ENCODE results near the gene FOXJ1. TPM values are rescaled to one million over a fixed set of nuclear protein-coding genes. Genes with fewer than 3 reads are reported as not detected.
A peak's percentile ranks its signal among the peaks of the same experiment; 100 is the strongest.

FOXJ1 gene
- total and polyA plus RNA-seq, 2 experiments from 2014 or later = not detected

GRCh38 chr17:76170114-76170513, 29.1 kb upstream of the FOXJ1 start:
- Histone ChIP-seq H4K20me1 (ENCODE audit: insufficient read depth) (no peaks in the 10 kb centered on the region), H2AFZ (no peak overlapping the region), H3K9me2 (ENCODE audit: insufficient read depth) (no peaks in the 10 kb centered on the region), H3K9ac (no peak overlapping the region), H3K9me3 (ENCODE audit: low read depth) (no peaks in the 10 kb centered on the region), H3K4me3 (no peak overlapping the region), H3K4me1 (ENCODE audit: insufficient read depth) (peaks cover 4% of the 10 kb centered on the region; the same call in 1 of the 2 replicates), H3K27ac (no peak overlapping the region), H3K4me2 (ENCODE audit: unreplicated experiment) (no peak overlapping the region), H3K79me2 (ENCODE audit: insufficient read depth) (no peaks in the 10 kb centered on the region), H3F3A (ENCODE audit: insufficient read depth) (no peaks in the 10 kb centered on the region), H3K27me3 (replicated peaks; ENCODE audit: insufficient read depth) (no peaks in the 10 kb centered on the region), H3K36me3 (ENCODE audit: low read depth) (no peaks in the 10 kb centered on the region)
- in situ Hi-C loops (cut with MboI) = no loop called here
- TF ChIP-seq EZH2 (IDR thresholded peaks at IDR 0.05; ENCODE audit: insufficient read depth, poor library complexity, severe bottlenecking) (no peak), EZH2phosphoT487 (IDR thresholded peaks at IDR 0.05; ENCODE audit: insufficient read depth, low read depth) (no peak)
- WGBS, 2 experiments (ENCODE audit: low coverage in 1 of 2, low lambda C conversion rate in 2 of 2, missing lambda C conversion rate in 2 of 2) = 64 to 69% methylated on average over 1 of the region's 1 CpG
- DNase-seq = no peak

GRCh38 chr17:76166906-76167305, 25.9 kb upstream of the FOXJ1 start:
- no peak overlapping the region for H3K4me3 ChIP-seq
- H2AFZ ChIP-seq = no peak overlapping the region
- H3K9ac ChIP-seq = no peak overlapping the region
- no peak overlapping the region for H3K27ac ChIP-seq
- H3K9me2 ChIP-seq (ENCODE audit: insufficient read depth) = no peaks in the 10 kb centered on the region
- peaks cover 4% of the 10 kb centered on the region; the same call in 1 of the 2 replicates for H3K4me1 ChIP-seq (ENCODE audit: insufficient read depth)
- in situ Hi-C loops (cut with MboI) = no loop called here
- H3F3A ChIP-seq (ENCODE audit: insufficient read depth) = no peaks in the 10 kb centered on the region
- no peak for DNase-seq
- H3K27me3 ChIP-seq (replicated peaks; ENCODE audit: insufficient read depth) = no peaks in the 10 kb centered on the region
- WGBS, 2 experiments (ENCODE audit: low coverage in 1 of 2, low lambda C conversion rate in 2 of 2, missing lambda C conversion rate in 2 of 2) = 60 to 63% methylated on average over 10 of the region's 10 CpGs
- no peaks in the 10 kb centered on the region for H4K20me1 ChIP-seq (ENCODE audit: insufficient read depth)
- H3K4me2 ChIP-seq (ENCODE audit: unreplicated experiment) = no peak overlapping the region
- TF ChIP-seq EZH2 (IDR thresholded peaks at IDR 0.05; ENCODE audit: insufficient read depth, poor library complexity, severe bottlenecking) (no peak), EZH2phosphoT487 (IDR thresholded peaks at IDR 0.05; ENCODE audit: insufficient read depth, low read depth) (no peak)
- no peaks in the 10 kb centered on the region for H3K9me3 ChIP-seq (ENCODE audit: low read depth)
- H3K79me2 ChIP-seq (ENCODE audit: insufficient read depth) = no peaks in the 10 kb centered on the region
- H3K36me3 ChIP-seq (ENCODE audit: low read depth) = no peaks in the 10 kb centered on the region

GRCh38 chr17:76166168-76166567, 25.1 kb upstream of the FOXJ1 start:
- H3K9me2 ChIP-seq (ENCODE audit: insufficient read depth) = no peaks in the 10 kb centered on the region
- H3K79me2 ChIP-seq (ENCODE audit: insufficient read depth) = no peaks in the 10 kb centered on the region
- no peak overlapping the region for H2AFZ ChIP-seq
- H3K4me1 ChIP-seq (ENCODE audit: insufficient read depth) = peaks cover 4% of the 10 kb centered on the region; the same call in 1 of the 2 replicates
- H3K27me3 ChIP-seq (replicated peaks; ENCODE audit: insufficient read depth) = no peaks in the 10 kb centered on the region
- no peak for TF ChIP-seq EZH2 (IDR thresholded peaks at IDR 0.05; ENCODE audit: insufficient read depth, poor library complexity, severe bottlenecking)
- TF ChIP-seq EZH2phosphoT487 (IDR thresholded peaks at IDR 0.05; ENCODE audit: insufficient read depth, low read depth) = no peak
- DNase-seq = peak; percentile 79
- no peak overlapping the region for H3K4me2 ChIP-seq (ENCODE audit: unreplicated experiment)
- no peaks in the 10 kb centered on the region for H3K36me3 ChIP-seq (ENCODE audit: low read depth)
- 32 to 37% methylated on average over 7 of the region's 7 CpGs for WGBS, 2 experiments (ENCODE audit: low coverage in 1 of 2, low lambda C conversion rate in 2 of 2, missing lambda C conversion rate in 2 of 2)
- no peaks in the 10 kb centered on the region for H4K20me1 ChIP-seq (ENCODE audit: insufficient read depth)
- no peak overlapping the region for H3K27ac ChIP-seq
- in situ Hi-C loops (cut with MboI) = no loop called here
- H3F3A ChIP-seq (ENCODE audit: insufficient read depth) = no peaks in the 10 kb centered on the region
- no peak overlapping the region for H3K9ac ChIP-seq
- no peak overlapping the region for H3K4me3 ChIP-seq
- H3K9me3 ChIP-seq (ENCODE audit: low read depth) = no peaks in the 10 kb centered on the region

- Histone ChIP-seq H3F3A (ENCODE audit: insufficient read depth) (no peaks in the 10 kb centered on the region), H3K9ac (no peak overlapping the region), H3K79me2 (ENCODE audit: insufficient read depth) (no peaks in the 10 kb centered on the region), H3K9me2 (ENCODE audit: insufficient read depth) (no peaks in the 10 kb centered on the region), H3K27me3 (replicated peaks; ENCODE audit: insufficient read depth) (no peaks in the 10 kb centered on the region), H3K4me2 (ENCODE audit: unreplicated experiment) (no peak overlapping the region), H3K4me3 (no peak overlapping the region), H4K20me1 (ENCODE audit: insufficient read depth) (no peaks in the 10 kb centered on the region), H3K27ac (no peak overlapping the region), H3K36me3 (ENCODE audit: low read depth) (no peaks in the 10 kb centered on the region), H3K4me1 (ENCODE audit: insufficient read depth) (peaks cover 4% of the 10 kb centered on the region; the same call in 1 of the 2 replicates), H3K9me3 (ENCODE audit: low read depth) (no peaks in the 10 kb centered on the region), H2AFZ (no peak overlapping the region)
- in situ Hi-C loops (cut with MboI) = no loop called here
- WGBS, 2 experiments (ENCODE audit: low coverage in 1 of 2, low lambda C conversion rate in 2 of 2, missing lambda C conversion rate in 2 of 2) = 72 to 87% methylated on average over 2 of the region's 2 CpGs
- DNase-seq = no peak
- TF ChIP-seq EZH2phosphoT487 (IDR thresholded peaks at IDR 0.05; ENCODE audit: insufficient read depth, low read depth) (no peak), EZH2 (IDR thresholded peaks at IDR 0.05; ENCODE audit: insufficient read depth, poor library complexity, severe bottlenecking) (no peak)
Measured at GRCh38 chr17:76164331-76164730, 23.3 kb upstream of the FOXJ1 start.

GRCh38 chr17:76163919-76164318, 22.9 kb upstream of the FOXJ1 start:
- H3K4me1 ChIP-seq (ENCODE audit: insufficient read depth) = peaks cover 4% of the 10 kb centered on the region; the same call in 1 of the 2 replicates
- TF ChIP-seq EZH2phosphoT487 (IDR thresholded peaks at IDR 0.05; ENCODE audit: insufficient read depth, low read depth) = no peak
- TF ChIP-seq EZH2 (IDR thresholded peaks at IDR 0.05; ENCODE audit: insufficient read depth, poor library complexity, severe bottlenecking) = no peak
- H3K36me3 ChIP-seq (ENCODE audit: low read depth) = no peaks in the 10 kb centered on the region
- WGBS, 2 experiments (ENCODE audit: low coverage in 1 of 2, low lambda C conversion rate in 2 of 2, missing lambda C conversion rate in 2 of 2) = 59 to 61% methylated on average over 3 to 4 of the region's 4 CpGs
- DNase-seq = no peak
- H3K9me2 ChIP-seq (ENCODE audit: insufficient read depth) = no peaks in the 10 kb centered on the region
- no peaks in the 10 kb centered on the region for H3F3A ChIP-seq (ENCODE audit: insufficient read depth)
- H3K4me2 ChIP-seq (ENCODE audit: unreplicated experiment) = no peak overlapping the region
- H2AFZ ChIP-seq = no peak overlapping the region
- H3K9me3 ChIP-seq (ENCODE audit: low read depth) = no peaks in the 10 kb centered on the region
- in situ Hi-C loops (cut with MboI) = no loop called here
- H4K20me1 ChIP-seq (ENCODE audit: insufficient read depth) = no peaks in the 10 kb centered on the region
- no peaks in the 10 kb centered on the region for H3K27me3 ChIP-seq (replicated peaks; ENCODE audit: insufficient read depth)
- no peaks in the 10 kb centered on the region for H3K79me2 ChIP-seq (ENCODE audit: insufficient read depth)
- H3K9ac ChIP-seq = no peak overlapping the region
- no peak overlapping the region for H3K27ac ChIP-seq
- H3K4me3 ChIP-seq = no peak overlapping the region

Measured in GM23248 (cell line).